Kidney epithelial cell (primary cell): ENCODE data around the gene MUSTN1. TPM values are rescaled to one million over a fixed set of nuclear protein-coding genes. Genes with fewer than 3 reads are reported as not detected.
A peak's percentile ranks its signal among the peaks of the same experiment; 100 is the strongest.

ENCODE experiments used
- DNase-seq: peaks from one replicate; pipeline ENCODE4 v3.0.0-alpha.2; 2010; ENCODE audit warnings: low read depth
- H3K27me3 ChIP-seq: 2 replicates; pipeline ENCODE4 v1.6.0; 2011; ENCODE audit warnings: low read length; ENCODE audit not compliant: control insufficient read depth, insufficient read depth
- H3K36me3 ChIP-seq: 2 replicates; pipeline ENCODE4 v1.5.1; 2011; ENCODE audit warnings: low read length; ENCODE audit not compliant: control insufficient read depth, insufficient read depth
- H3K4me3 ChIP-seq: 2 replicates; pipeline ENCODE4 v1.5.1; 2011; ENCODE audit warnings: low read depth, mild to moderate bottlenecking, control low read depth, low read length
- CTCF ChIP-seq: IDR thresholded peaks from 2 replicates; pipeline ENCODE4 v1.5.1; 2011; ENCODE audit warnings: mild to moderate bottlenecking, moderate library complexity, low read length, control low read depth, inconsistent platforms; ENCODE audit not compliant: insufficient read depth, poor library complexity, severe bottlenecking
- total RNA-seq: library from RNA; depleted of rRNA; stranded (reverse); fragments of >200 nt; gene quantifications from 2 replicates; pipeline ENCODE4 v1.2.3, GENCODE V29; 2015

Gene MUSTN1
- total RNA-seq, 1 donor from 2014 or later: not detected

- Histone ChIP-seq H3K27me3 (no peaks in the 10 kb centered on the region), H3K4me3 (no peak overlapping the region), H3K36me3 (no peaks in the 10 kb centered on the region)
- no peak for DNase-seq
- TF ChIP-seq CTCF: no peak
These were observed 10.8 kb downstream of the MUSTN1 start for GRCh38 chr3:52824037-52824436.

DNA sequence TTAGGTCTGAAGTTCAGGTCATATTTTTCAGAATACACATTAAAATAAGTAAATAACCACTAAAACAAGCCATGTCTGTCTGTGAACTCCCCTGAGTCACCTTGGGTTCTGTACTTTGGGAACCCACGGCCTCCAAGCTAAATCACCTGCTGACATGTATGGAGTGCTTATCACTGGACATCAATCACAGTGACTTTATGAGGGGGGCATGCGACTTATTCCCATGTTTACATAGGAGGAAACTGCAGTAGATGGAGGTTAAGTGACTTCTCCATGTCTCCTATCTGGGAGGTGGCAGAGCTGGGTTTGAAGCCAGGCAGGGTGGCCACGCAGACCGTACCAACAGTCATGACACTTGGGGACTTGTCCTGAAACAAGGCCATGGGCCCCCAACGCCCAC is 12.5 kb downstream of the MUSTN1 start:
- TF ChIP-seq CTCF: no peak
- no peaks in the 10 kb centered on the region for H3K27me3 ChIP-seq
- H3K4me3 ChIP-seq: no peak overlapping the region

GRCh38 chr3:52820736-52821135 is 14.1 kb downstream of the MUSTN1 start:
- H3K27me3 ChIP-seq: no peaks in the 10 kb centered on the region
- TF ChIP-seq CTCF: peak; percentile 70
- no peak for DNase-seq
- H3K36me3 ChIP-seq: no peaks in the 10 kb centered on the region
- no peak overlapping the region for H3K4me3 ChIP-seq

More for the DNA sequence above, 12.5 kb downstream of the MUSTN1 start:
- no peak for DNase-seq
- no peaks in the 10 kb centered on the region for H3K36me3 ChIP-seq

- Histone ChIP-seq H3K36me3 (no peaks in the 10 kb centered on the region), H3K27me3 (no peaks in the 10 kb centered on the region), H3K4me3 (no peak overlapping the region)
- no peak for TF ChIP-seq CTCF
- DNase-seq: no peak
These were observed 14.9 kb downstream of the MUSTN1 start for GRCh38 chr3:52819936-52820335.

DNA sequence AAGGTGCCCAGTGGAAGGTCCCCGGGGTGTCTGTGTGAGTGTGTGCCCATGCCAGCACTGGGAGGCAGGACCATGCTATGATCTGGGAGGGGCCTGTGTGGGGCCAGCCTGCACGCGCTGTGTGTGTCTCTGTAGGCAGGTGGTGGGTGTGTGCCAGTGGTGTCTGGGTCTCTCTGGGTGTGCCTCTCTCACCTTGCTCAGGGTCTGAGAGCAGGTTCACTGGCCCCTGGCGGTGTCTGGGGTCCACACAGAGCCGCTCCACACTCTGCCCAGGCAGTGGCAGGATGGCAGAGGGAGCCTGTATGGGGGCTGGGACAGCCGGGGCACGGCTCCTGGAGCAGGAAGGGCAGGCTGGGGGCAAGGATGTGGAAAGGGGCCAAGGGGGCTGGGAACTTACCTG is 17.0 kb downstream of the MUSTN1 start:
- Histone ChIP-seq H3K36me3 (no peaks in the 10 kb centered on the region), H3K27me3 (no peaks in the 10 kb centered on the region), H3K4me3 (no peak overlapping the region)
- no peak for TF ChIP-seq CTCF
- no peak for DNase-seq

- no peak for DNase-seq
- TF ChIP-seq CTCF: no peak
- H3K27me3 ChIP-seq: no peaks in the 10 kb centered on the region
These were observed 17.6 kb downstream of the MUSTN1 start for GRCh38 chr3:52817221-52817620.

More at GRCh38 chr3:52817221-52817620, 17.6 kb downstream of the MUSTN1 start:
- Histone ChIP-seq H3K36me3 (no peaks in the 10 kb centered on the region), H3K4me3 (no peak overlapping the region)
